Tibial nerve (tissue), 4 donors: ENCODE results near the gene SAP30BP.
A peak's percentile ranks its signal among the peaks of the same experiment; 100 is the strongest.

Experiments
- CTCF ChIP-seq, 5 experiments: fragments of 200-600 bp in 3 of 5; fragments of 450-650 bp in 2 of 5; sonication (generic) in 3 of 5; IDR thresholded peaks; one replicate each; pipeline ENCODE4 v1.5.1; 2016 to 2019; ENCODE audit warnings: antibody characterized with exemption in 5 of 5, mild to moderate bottlenecking in 3 of 5, moderate library complexity in 2 of 5
- EP300 ChIP-seq, 2 donors: sonication (generic); formaldehyde crosslinking; IDR thresholded peaks; one replicate each; pipeline ENCODE4 v1.6.1; 2017; ENCODE audit warnings: antibody characterized with exemption in 2 of 2, mild to moderate bottlenecking in 1 of 2
- POLR2A ChIP-seq, 2 donors: fragments of 450-650 bp; IDR thresholded peaks; one replicate each; pipeline ENCODE4 v1.6.1; 2017; ENCODE audit warnings: antibody characterized with exemption in 2 of 2, mild to moderate bottlenecking in 2 of 2, moderate library complexity in 2 of 2

- TF ChIP-seq POLR2A (IDR thresholded peaks at IDR 0.05) (no peak), CTCF (IDR thresholded peaks at IDR 0.05) (peak; percentile 40 to 59 (median 56)), EP300 (IDR thresholded peaks at IDR 0.05) (no peak)
Measured at GRCh38 chr17:75625813-75626486, 41.2 kb upstream of the SAP30BP start.
